GM19099 (cell line): Measurements from ENCODE around the gene CCL24.

Source experiments
- POLR2A ChIP-seq: IDR thresholded peaks from 3 replicates; pipeline ENCODE4 v1.6.1; 2011; ENCODE audit warnings: low read depth; ENCODE audit not compliant: insufficient read length; ENCODE audit errors: extremely low read depth

Gene CCL24

DNA sequence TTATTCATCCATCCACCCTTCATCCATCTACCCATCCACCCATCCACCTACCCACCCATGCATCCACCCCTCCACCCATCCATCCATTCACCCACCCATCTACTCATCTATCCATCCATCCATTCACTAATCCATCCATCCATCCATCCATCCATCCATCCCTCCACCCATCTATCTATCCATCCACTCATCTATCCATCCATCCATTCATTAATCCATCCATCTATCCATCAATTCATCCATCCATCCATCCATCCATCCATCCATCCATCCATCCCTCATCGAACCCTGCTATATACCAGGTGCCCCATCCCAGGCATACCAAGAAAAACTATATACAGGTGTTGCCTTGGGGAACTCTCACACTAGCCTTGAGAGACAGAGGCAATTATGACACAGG is 7.1 kb upstream of the CCL24 start:
- no peak for TF ChIP-seq POLR2A

DNA sequence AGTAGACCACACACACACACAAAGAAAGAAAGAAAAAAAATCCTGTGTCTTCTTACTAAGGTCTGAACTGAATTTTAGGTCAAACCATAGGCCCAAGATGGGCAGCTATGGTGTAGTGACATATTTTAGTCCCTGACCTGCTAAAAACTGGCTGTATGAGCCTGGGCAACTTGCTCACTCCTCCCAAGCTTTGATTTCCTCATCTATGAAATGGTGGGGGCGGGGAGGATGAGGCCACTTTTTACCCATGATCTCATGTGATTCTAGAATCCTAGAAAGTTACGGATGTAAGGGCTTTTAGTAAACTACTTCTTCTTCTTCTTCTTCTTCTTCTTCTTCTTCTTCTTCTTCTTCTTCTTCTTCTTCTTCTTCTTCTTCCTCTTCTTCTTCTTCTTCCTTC is 6.1 kb upstream of the CCL24 start:
- no peak for TF ChIP-seq POLR2A

DNA sequence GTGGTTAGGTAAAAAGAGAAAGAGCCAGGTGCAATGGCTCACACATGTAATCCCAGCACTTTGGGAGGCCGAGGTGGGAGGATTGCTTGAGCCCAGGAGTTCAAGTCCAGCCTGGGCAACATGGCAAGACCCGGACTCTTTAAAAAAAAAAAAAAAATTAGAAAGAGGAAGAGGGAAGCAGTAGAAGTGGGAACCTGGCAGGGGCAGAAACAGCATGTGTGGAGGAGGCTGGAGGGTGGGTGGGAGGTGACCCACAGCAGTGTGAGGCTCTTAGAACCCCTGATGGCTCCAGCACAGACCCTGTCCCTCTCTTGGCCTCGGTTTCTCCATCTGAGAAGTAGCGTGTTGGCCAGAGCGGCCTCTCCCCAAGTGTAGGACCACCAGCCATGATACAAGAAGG is 4.9 kb upstream of the CCL24 start:
- no peak for TF ChIP-seq POLR2A

DNA sequence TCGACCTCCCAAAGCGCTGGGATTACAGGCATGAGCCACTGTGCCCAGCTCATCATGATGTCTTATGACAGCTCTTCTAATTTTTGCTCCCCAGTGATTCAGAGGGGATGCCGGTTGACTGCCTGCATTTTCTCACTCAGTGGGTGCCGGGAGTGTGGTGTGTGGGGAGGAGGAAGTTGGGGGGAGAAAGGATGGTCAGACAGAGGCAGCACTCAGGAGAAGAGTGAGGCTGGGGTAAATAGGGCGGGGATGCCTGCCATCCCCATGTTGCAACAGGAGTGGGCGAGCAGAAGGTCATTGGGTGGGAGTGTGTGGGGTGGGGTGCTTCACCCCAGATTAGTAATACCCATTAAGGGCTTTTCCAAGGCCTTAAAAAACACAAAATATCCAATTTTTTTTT is 3.5 kb upstream of the CCL24 start:
- no peak for TF ChIP-seq POLR2A

DNA sequence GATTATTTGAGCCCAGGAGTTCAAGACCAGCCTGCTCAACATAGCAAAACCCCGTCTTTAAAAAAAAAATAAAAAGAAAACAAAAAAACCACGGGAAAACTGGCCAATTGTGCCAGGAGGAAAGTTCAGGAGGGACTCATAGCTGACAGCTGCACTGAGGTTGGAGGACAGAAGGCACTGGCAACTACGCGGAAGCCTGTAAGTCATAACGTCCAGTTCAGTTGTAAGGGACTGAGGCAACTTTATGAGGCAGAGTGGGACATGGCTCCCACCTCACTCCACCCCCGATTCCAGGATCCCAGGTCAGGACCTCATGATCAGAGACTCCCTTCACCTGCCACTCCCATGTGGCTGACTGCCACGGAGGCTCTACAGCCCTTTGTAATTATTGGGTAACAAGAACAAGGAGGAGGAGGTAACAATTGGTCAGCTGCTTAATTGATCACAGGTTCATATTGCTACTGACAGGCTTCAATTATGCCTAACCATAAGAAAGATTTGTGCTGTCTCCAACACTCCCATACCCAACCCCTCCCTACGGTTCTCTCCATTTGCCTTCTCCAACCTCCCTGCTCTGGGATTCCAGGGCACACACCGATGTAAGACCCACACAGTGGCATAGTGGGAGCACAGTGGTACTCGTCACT is 1.9 kb upstream of the CCL24 start:
- TF ChIP-seq POLR2A = no peak

DNA sequence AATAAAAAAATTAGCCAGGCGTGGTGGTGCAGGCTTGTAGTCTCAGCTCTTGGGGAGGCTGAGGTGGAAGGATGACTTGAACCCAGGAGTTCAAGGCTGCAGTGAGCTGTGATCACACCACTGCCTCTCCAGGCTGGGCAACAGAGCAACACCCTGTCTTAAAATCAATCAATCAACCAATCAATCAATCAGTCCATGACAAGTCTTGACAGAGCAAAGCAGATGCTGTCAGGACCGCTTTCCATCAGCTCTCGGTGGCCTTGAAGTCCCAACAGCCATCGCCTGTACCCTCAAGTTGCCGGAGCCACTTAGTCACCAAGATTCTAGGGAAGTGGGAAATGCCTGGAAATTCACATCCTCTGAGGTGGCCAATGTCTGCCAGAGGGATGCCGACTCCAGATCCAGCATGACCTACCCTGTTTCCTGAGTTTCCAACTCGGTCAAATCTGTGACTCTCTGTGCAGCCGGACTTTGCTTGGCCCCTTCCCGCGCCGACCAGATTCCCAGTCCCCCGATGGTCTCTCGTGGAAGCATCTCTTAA is 871 bp upstream of the CCL24 start:
- no peak for TF ChIP-seq POLR2A

DNA sequence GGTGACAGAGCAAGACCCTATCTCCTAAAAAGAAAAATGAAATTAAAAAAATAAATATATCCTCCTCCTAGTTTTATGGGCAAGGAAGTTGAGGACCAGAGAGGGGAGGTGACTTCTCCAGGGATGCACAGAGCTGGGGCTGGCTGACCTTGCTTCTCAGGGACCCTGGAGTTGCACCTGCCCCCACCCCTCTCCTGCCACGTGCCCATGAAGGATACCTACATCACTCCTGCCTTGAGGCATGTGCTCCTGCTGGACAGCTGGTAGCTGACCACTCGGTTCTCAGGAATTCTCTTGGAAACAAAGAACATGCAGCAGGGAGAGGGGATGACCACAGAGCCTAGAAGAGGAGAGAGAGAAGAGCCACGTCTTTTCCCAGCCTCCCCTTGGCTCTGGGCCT is 522 bp downstream of the CCL24 start:
- TF ChIP-seq POLR2A = no peak

DNA sequence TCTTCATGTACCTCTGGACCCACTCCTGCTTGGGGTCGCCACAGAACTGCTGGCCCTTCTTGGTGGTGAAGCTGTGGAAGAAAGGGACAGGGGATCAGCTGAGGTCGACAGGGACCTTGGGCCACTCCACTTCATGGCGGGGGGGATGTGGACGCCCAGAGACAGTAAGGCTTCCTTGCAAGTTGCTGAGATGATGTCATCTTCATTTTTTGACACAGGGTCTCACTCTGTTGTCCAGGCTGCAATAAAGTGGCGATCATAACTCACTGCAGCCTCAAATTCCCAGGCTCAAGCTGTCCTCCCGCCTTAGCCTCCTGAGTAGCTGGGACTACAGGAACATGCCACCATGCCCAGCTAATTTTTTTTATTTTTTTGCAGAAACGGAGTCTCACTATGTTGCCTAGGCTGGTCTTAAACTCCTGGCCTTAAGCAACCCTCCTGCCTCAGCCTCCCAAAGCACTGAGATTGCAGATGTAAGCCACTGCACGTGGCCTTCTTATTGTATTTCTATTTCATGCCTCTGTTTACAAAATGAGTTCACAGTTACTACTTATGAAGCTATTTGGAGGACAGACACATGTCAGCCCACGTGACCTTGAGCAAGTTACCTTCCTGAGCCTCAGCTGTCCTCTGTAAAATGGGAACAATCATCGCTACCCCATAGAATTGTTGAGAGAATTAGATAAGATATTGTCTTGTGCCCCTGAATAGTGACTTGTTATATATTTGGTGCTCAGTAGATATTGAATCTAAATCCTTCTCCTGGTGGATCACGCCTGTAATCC is 1.5 kb downstream of the CCL24 start:
- TF ChIP-seq POLR2A = no peak

DNA sequence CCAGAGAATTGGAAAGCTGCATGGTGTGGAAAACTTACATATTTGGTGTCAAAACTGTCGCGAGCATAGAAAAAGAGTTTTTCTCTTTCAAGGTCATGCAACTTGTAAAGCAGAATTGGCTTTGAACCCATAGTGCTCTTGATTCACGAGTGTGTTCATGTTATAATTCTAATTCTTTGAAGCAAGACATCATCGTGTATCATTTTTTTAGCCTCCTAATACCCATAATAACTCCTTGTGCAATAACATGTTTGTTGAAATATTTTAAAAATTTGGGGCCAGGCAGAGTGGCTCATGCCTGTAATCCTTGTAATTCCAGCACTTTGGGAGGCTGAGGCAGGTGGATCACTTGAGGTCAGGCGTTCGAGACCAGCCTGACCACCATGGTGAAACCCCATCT is 4.2 kb downstream of the CCL24 start:
- no peak for TF ChIP-seq POLR2A

DNA sequence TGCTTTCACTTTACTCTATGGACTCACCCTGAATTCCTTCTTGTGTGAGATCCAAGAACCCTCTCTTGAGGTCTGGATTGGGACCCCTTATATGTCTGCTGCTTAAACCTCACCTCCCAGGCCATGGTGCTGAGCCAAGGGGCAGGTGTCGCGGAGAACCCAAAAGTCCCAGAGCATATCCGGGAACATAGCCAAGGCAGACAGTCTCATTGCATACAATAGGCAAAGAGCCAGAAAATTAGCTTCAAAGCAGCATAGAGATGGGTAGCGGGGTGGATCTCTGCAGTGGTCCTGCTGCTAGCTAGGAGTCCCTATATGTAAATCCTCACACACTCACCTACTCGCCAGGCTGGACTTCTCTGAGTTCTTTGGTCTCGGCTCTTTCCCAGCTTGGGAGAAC is 5.5 kb downstream of the CCL24 start:
- no peak for TF ChIP-seq POLR2A

DNA sequence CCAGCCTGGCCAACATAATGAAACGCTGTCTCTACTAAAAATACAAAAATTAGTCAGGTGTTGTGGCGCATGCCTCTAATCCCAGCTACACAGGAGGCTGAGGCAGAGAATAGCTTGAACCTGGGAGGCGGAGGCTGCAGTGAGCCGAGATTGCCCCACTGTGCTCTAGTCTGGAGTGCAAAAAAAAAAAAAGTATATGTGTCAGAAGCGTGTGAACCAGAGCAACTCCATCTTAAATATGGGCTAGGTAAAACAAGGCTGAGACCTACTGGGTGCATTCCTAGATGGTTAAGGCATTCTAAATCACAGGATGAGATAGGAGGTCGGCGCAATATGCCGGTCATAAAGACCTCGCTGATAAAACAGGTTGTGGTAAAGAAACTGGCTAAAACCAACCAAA is 6.2 kb downstream of the CCL24 start:
- no peak for TF ChIP-seq POLR2A

DNA sequence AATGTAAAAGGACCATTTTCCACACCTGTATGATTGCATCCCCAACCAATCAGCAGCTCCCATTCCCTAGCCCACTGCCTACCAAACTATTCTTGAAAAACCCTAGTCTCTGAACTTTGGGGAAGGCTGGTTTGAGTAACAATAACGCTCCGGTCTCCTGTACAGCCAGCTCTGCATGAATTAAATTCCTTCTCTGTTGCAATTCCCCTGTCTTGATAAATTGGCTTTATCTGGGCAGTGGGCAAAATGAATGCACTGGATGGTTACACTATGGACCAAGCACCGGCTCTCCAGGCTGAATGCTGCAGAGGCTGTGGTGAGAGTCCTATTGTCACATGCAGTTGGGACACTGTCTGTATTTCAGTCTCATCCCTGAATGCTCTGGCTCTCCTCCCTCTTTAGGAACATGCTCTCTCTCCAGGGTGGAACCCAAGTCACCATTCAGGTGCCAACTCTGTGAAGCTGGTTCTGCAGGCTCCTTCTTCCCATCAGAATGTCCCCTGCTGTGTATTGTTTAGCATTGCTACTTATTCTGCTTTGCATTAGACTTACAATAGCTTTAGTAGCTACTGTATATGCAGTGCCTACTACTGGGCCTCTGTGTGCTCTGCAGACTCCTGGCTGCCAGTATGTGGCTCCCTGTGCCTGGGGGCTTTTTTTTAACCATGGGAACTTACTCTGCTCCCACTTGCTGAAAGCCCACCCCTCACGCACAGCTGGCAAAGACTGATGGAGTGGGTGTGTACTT is 6.9 kb downstream of the CCL24 start:
- no peak for TF ChIP-seq POLR2A

DNA sequence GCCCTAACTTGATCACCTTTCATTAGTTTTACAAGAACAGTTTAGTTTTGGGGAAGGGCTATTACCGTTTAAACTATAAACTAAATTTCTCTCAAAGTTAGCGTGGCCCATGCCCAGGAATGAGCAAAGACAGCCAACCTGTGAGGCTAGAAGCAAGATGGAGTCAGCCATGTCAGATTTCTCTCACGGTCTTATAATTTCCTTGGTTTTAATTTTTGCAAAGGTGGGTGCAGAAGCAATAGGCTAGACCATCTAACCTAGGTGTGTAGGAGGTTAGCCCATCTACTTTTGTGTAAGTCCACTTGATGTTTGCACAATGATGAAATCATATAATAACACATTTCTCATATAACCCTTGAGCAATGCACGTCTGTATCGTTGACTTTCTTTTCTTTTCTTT is 8.9 kb downstream of the CCL24 start:
- no peak for TF ChIP-seq POLR2A

DNA sequence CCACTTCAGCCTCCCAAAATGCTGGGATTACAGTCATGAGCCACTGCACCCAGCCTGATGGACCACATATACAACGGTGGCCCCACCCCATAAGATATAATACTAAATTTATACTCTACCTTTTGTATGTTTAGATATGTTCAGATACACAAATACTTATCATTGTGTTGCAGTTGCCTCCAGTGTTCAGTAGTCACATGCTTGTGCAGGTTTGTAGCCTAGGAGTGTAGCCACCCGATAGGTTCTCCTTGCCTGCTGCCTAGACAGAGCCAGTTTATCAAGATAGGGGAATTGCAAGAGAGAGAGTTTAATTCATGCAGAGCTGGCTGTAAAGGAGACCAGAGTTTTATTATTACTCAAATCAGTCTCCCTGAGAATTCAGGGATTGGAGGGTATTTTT is 9.6 kb downstream of the CCL24 start:
- no peak for TF ChIP-seq POLR2A

DNA sequence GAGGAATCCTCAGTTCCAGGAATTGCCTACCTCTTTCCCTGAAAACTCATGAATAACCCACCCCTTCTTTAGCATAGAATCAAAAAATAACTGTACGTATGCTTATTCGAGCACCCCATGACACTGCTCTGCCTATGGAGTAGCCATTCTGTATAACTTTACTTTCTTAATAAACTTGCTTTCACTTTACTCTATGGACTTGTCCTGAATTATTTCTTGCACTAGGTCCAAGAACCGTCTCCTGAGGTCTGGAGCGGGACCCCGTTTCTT is 11.1 kb downstream of the CCL24 start:
- no peak for TF ChIP-seq POLR2A

DNA sequence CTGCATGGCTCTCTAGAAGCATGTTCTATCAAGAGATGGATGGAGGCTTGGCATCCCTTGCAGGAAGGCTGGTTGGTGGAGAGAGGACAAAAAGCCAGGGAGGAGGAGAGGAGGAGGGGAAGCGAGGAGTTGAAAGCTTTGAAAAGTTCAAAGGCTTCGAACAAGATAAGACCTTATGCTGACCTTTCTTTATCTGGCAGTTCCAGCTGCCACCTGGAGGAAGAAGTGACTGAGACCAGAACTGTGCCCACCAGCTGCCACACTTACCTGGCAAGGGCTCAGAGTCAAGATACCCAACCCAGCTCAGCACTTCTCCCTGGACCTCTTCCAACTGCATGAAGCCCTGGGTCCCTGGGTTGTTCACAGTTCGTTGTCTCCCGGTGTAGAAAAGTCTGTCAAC is 14.8 kb downstream of the CCL24 start:
- no peak for TF ChIP-seq POLR2A

DNA sequence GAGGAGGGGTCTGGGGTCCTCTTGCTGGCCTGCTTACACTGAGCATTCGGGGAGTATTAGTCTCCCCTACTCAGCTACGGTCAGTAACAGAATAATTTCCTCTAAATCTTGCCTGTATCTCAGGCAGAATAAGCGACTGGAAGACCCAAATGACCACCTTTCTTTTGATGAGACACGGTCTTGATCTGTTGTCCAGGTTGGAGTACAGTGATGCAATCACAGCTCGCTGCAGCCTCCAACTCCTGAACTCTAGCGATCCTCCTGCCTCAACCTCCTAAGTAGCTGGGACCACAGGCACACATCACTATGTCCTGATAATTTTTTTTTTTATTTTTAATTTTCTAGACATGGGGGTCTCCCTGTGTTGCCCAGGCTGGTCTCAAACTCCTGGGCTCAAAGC is 17.2 kb downstream of the CCL24 start:
- no peak for TF ChIP-seq POLR2A

DNA sequence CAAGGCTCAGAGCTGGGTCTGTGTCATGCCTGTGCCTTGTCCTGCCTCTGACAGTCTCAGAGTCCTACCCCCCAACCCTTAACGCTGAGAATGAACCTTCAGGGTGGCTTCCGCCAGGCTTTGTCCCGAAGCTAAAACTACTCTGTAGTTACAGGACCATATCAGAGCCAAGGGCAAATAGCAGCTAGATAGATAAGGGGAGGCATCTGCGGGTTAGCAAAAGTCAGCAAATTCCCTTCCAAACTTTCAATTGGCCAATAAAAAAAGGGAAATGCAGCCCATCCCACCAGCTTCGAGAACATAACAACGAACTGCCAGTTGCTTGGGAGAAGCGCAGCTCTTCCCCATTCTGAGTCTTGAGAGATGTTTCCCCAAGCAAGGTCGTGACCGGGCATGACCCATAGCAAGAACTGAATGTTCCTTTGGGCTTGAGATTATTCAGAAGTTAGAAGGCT is 17.7 kb downstream of the CCL24 start:
- TF ChIP-seq POLR2A = no peak
